Endothelial cell of umbilical vein (primary cell): ENCODE data around the gene TAF4B.
"Not testable (repeated sequence)": the region's sequence is repeated elsewhere in the genome, so short reads cannot be mapped to it uniquely, and the experiment has no call there.

Source experiments
- EZH2 ChIP-seq: IDR thresholded peaks from 2 replicates; pipeline ENCODE4 v1.6.1; 2012; ENCODE audit warnings: borderline replicate concordance, low read depth, mild to moderate bottlenecking, moderate library complexity, low read length, inconsistent platforms; ENCODE audit not compliant: severe bottlenecking
- GATA2 ChIP-seq: IDR thresholded peaks from 2 replicates; pipeline ENCODE4 v1.7.0; 2011; ENCODE audit warnings: low read depth, mild to moderate bottlenecking, moderate library complexity, mixed read lengths, low read length; ENCODE audit not compliant: insufficient read length, insufficient read depth
- POLR2A ChIP-seq: IDR thresholded peaks from 2 replicates; pipeline ENCODE4 v1.6.1; 2012; ENCODE audit warnings: low read depth, mild to moderate bottlenecking, control low read depth, low read length
- TF ChIP-seq, protein P1 (sequence below), 2 donors: IDR thresholded peaks; 1 replicate in 1 of 2; 2 replicates in 1 of 2; pipeline ENCODE4 v1.5.1; 2011; ENCODE audit warnings: low read length in 2 of 2, mild to moderate bottlenecking in 2 of 2, moderate library complexity in 2 of 2, control low read depth in 1 of 2, inconsistent platforms in 1 of 2, low read depth in 1 of 2; ENCODE audit not compliant: insufficient read depth in 1 of 2; ENCODE audit errors: extremely low read depth in 1 of 2

DNA sequence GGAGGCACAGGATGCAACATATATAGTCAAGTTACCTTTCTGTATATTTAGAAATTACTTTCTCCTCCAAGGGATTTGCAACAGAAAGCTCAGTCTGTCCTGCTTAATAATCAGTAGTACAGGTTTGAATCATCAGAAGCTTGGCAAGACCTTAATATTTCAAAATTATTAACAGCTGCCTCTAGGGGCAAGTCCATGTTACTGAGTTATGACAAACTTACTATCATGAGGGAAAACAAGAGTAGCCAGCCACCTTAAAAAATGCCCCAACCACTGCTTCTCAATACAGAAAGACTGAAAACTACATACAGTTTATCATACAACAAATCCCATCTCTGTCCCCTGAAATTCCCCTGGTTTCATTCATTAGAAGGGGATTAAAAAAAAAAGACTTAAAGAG lies 28.6 kb downstream of the TAF4B start:
- TF ChIP-seq EZH2, GATA2, POLR2A: not testable (repeated sequence)
- TF ChIP-seq, protein P1, sequence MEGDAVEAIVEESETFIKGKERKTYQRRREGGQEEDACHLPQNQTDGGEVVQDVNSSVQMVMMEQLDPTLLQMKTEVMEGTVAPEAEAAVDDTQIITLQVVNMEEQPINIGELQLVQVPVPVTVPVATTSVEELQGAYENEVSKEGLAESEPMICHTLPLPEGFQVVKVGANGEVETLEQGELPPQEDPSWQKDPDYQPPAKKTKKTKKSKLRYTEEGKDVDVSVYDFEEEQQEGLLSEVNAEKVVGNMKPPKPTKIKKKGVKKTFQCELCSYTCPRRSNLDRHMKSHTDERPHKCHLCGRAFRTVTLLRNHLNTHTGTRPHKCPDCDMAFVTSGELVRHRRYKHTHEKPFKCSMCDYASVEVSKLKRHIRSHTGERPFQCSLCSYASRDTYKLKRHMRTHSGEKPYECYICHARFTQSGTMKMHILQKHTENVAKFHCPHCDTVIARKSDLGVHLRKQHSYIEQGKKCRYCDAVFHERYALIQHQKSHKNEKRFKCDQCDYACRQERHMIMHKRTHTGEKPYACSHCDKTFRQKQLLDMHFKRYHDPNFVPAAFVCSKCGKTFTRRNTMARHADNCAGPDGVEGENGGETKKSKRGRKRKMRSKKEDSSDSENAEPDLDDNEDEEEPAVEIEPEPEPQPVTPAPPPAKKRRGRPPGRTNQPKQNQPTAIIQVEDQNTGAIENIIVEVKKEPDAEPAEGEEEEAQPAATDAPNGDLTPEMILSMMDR (IDR thresholded peaks at IDR 0.05; ENCODE audit: extremely low read depth in 1 of 2, insufficient read depth in 1 of 2, low read depth in 1 of 2, low read length in 2 of 2): not testable (repeated sequence)
